Endothelial cell of umbilical vein (primary cell): ENCODE data around the gene RIMS4. TPM values are rescaled to one million over a fixed set of nuclear protein-coding genes. Genes with fewer than 3 reads are reported as not detected.

Source experiments
- BruUV-seq: library from RNA; stranded (reverse); fragments of 400-500 nt; replicated peaks from 2 replicates; lab custom pipeline; 2021; lab: Mats Ljungman, UMichigan
- CTCF ChIA-PET: fragments of 300-600, 350-600 bp; sonication (Branson Sonifier 250); formaldehyde crosslinking; loops from one replicate; lab custom pipeline; 2021; ENCODE audit warnings: antibody characterized with exemption, inconsistent platforms; lab: Charles Lee
- POLR2A ChIA-PET: fragments of 300-600, 350-600 bp; sonication (Branson Sonifier 250); formaldehyde crosslinking; loops from one replicate; lab custom pipeline; 2021; ENCODE audit warnings: antibody characterized with exemption, inconsistent platforms; lab: Charles Lee
- DNase-seq: peaks from one replicate; pipeline ENCODE4 v3.0.0-alpha.2; 2011; ENCODE audit warnings: low read depth, low spot score
- FAIRE-seq: peaks from 2 replicates; lab custom pipeline; 2011; peaks lifted over from hg19 to GRCh38; lab: Jason Lieb, UNC
- H2AFZ ChIP-seq: 2 replicates; pipeline ENCODE4 v1.6.0; 2012; ENCODE audit warnings: low read depth, low read length, control low read depth, inconsistent platforms
- H3K27ac ChIP-seq: 2 replicates; pipeline ENCODE4 v1.5.1; 2011; ENCODE audit warnings: low read depth, mild to moderate bottlenecking, control low read depth, low read length, moderate library complexity; ENCODE audit not compliant: insufficient read depth
- H3K27me3 ChIP-seq, 2 experiments: 2 replicates each; pipeline versions ENCODE4 v1.6.0 to v1.6.1; 2011; ENCODE audit warnings: low read length in 2 of 2, mixed read lengths in 1 of 2; ENCODE audit not compliant: control insufficient read depth in 2 of 2, insufficient read depth in 2 of 2
- H3K36me3 ChIP-seq, 2 experiments: 2 replicates in 1 of 2; 3 replicates in 1 of 2; pipeline ENCODE4 v1.5.1; 2011; ENCODE audit warnings: low read length in 2 of 2, mild to moderate bottlenecking in 1 of 2, moderate library complexity in 1 of 2; ENCODE audit not compliant: control insufficient read depth in 2 of 2, insufficient read depth in 2 of 2; ENCODE audit errors: extremely low read depth in 1 of 2
- H3K4me1 ChIP-seq: 3 replicates; pipeline ENCODE4 v1.5.1; 2011; ENCODE audit warnings: mild to moderate bottlenecking, low read length; ENCODE audit not compliant: control insufficient read depth, insufficient read depth; ENCODE audit errors: extremely low read depth
- H3K4me2 ChIP-seq: 2 replicates; pipeline ENCODE4 v1.6.1; 2011; ENCODE audit warnings: low read length, control low read depth, mixed read lengths; ENCODE audit not compliant: insufficient read depth
- H3K4me3 ChIP-seq, 3 experiments: fragments of 200-600 bp in 1 of 3; sonication (generic), shearing (Covaris generic) in 1 of 3; replicated peaks in 1 of 3; 2 replicates each; pipeline ENCODE4 v1.5.1; 2011 to 2016; ENCODE audit warnings: control low read depth in 3 of 3, low read length in 3 of 3, mild to moderate bottlenecking in 2 of 3, inconsistent platforms in 1 of 3, low read depth in 1 of 3, moderate library complexity in 1 of 3; ENCODE audit not compliant: insufficient read depth in 1 of 3
- H3K79me2 ChIP-seq: 2 replicates; pipeline ENCODE4 v1.6.0; 2012; ENCODE audit warnings: low read length, inconsistent platforms; ENCODE audit not compliant: control insufficient read depth, insufficient read depth
- H3K9ac ChIP-seq: replicated peaks from 2 replicates; pipeline ENCODE3; 2011; ENCODE audit warnings: low read length, control low read depth; ENCODE audit not compliant: insufficient read depth; ENCODE audit errors: extremely low read depth
- H3K9me1 ChIP-seq: replicated peaks from 3 replicates; pipeline ENCODE4 v1.6.0; 2011; ENCODE audit warnings: mild to moderate bottlenecking, low read length; ENCODE audit not compliant: control insufficient read depth, insufficient read depth; ENCODE audit errors: extremely low read depth
- H3K9me3 ChIP-seq: replicated peaks from 2 replicates; pipeline ENCODE4 v1.5.1; 2012; ENCODE audit warnings: low read length, inconsistent platforms; ENCODE audit not compliant: control insufficient read depth, insufficient read depth
- H4K20me1 ChIP-seq: replicated peaks from 2 replicates; pipeline ENCODE3; 2011; ENCODE audit warnings: mild to moderate bottlenecking, low read length; ENCODE audit not compliant: control insufficient read depth, insufficient read depth; ENCODE audit errors: extremely low read depth
- CTCF ChIP-seq, 2 donors: IDR thresholded peaks; 1 replicate in 1 of 2; 2 replicates in 1 of 2; pipeline ENCODE4 v1.5.1; 2011; ENCODE audit warnings: low read length in 2 of 2, mild to moderate bottlenecking in 2 of 2, moderate library complexity in 2 of 2, control low read depth in 1 of 2, inconsistent platforms in 1 of 2, low read depth in 1 of 2; ENCODE audit not compliant: insufficient read depth in 1 of 2; ENCODE audit errors: extremely low read depth in 1 of 2
- FOS ChIP-seq: IDR thresholded peaks from 2 replicates; pipeline ENCODE4 v1.6.1; 2011; ENCODE audit warnings: mild to moderate bottlenecking, low read length, moderate library complexity, borderline replicate concordance; ENCODE audit not compliant: insufficient read depth
- JUN ChIP-seq: IDR thresholded peaks from 2 replicates; pipeline ENCODE4 v1.6.1; 2011; ENCODE audit warnings: borderline replicate concordance, low read depth; ENCODE audit not compliant: insufficient read length, insufficient read depth
- MAX ChIP-seq: IDR thresholded peaks from 2 replicates; pipeline ENCODE4 v1.6.1; 2011; ENCODE audit not compliant: insufficient read depth, insufficient read length
- MYC ChIP-seq: IDR thresholded peaks from one replicate; pipeline ENCODE4 v1.6.1; 2011; ENCODE audit warnings: mild to moderate bottlenecking, low read depth, low read length
- POLR2A ChIP-seq: IDR thresholded peaks from 2 replicates; pipeline ENCODE4 v1.6.1; 2012; ENCODE audit warnings: low read depth, mild to moderate bottlenecking, control low read depth, low read length
- POLR2AphosphoS5 ChIP-seq: IDR thresholded peaks from 2 replicates; pipeline ENCODE4 v1.6.1; 2012; ENCODE audit warnings: low read depth, mild to moderate bottlenecking, control low read depth, low read length, moderate library complexity; ENCODE audit not compliant: insufficient read depth
- dilution Hi-C: fragments of 300-500 bp; cut with MboI; formaldehyde crosslinking; loops from one replicate; pipeline ENCODE4 v1.15.0; 2019; ENCODE audit warnings: low sequenced_read_pairs; ENCODE audit not compliant: extremely low pct_ligation_motif_present
- intact Hi-C: fragments of 100-400 bp; cut with micrococcal nuclease; formaldehyde crosslinking; loops from one replicate; pipeline ENCODE4 v1.10.0; 2022
- polyA plus RNA-seq, 4 experiments: library from polyadenylated mRNA; depleted of rRNA in 3 of 4; stranded (reverse) in 3 of 4; unstranded in 1 of 4; fragments of >200 nt; gene quantifications; 2 replicates each; pipeline versions ENCODE4 v1.2.1 to v1.2.3, GENCODE V29; 2011 to 2012; ENCODE audit warnings: missing spikeins in 1 of 4
- total RNA-seq: library from RNA; stranded (reverse); gene quantifications from 2 replicates; pipeline ENCODE4 v1.2.3, GENCODE V29; 2021

Gene RIMS4
- total and polyA plus RNA-seq, 2 donors (not counting 3 experiments of a cell fraction or from before 2014, with no cell fraction given): not detected

- no peak overlapping the region for H3K4me2 ChIP-seq
- no peak overlapping the region for H3K27ac ChIP-seq
- H3K9me3 ChIP-seq: no peaks in the 10 kb centered on the region
- TF ChIP-seq MAX (no peak), FOS (no peak), POLR2AphosphoS5 (no peak), POLR2A (no peak), CTCF (IDR thresholded peaks at IDR 0.05; ENCODE audit: extremely low read depth in 1 of 2, insufficient read depth in 1 of 2, low read depth in 1 of 2, low read length in 2 of 2) (peak; percentile 70 to 79), JUN (no peak), MYC (no peak)
- no peak overlapping the region for H3K9ac ChIP-seq
- no peak overlapping the region for H3K4me3 ChIP-seq
- H2AFZ ChIP-seq: no peak overlapping the region
- no peaks in the 10 kb centered on the region for H4K20me1 ChIP-seq
- DNase-seq (peak; percentile 63), FAIRE-seq (peak; percentile 82)
- ChIA-PET POLR2A (no interaction called here), CTCF (interaction anchor here (0.7 to 5.0 kb wide), 27 partner anchors 9 to 631 kb away, joined by 3 to 106 read pairs (median 5); no protein-coding TSS in a partner anchor)
- H3K27me3 ChIP-seq: peaks cover 11 to 15% of the 10 kb centered on the region in 2 experiments
- H3K36me3 ChIP-seq: no peaks in the 10 kb centered on the region
- no peaks in the 10 kb centered on the region for H3K79me2 ChIP-seq
- dilution Hi-C loops: no loop called here
- H3K9me1 ChIP-seq: no peaks in the 10 kb centered on the region
- no TSS peak for BruUV-seq
- peaks cover 4% of the 10 kb centered on the region for H3K4me1 ChIP-seq
- intact Hi-C loops: loop anchor here (1.0 to 5.0 kb wide), 3 partner anchors 120 to 360 kb away; no protein-coding TSS in a partner anchor
Observed at GRCh38 chr20:44747166-44748004, 63.0 kb downstream of the RIMS4 start.
